CD4-positive, alpha-beta T cell treated with Interleukin-17A for 1 hour (primary cell): ENCODE results near the gene ATP5PD.
"Not testable (repeated sequence)": the region's sequence is repeated elsewhere in the genome, so short reads cannot be mapped to it uniquely, and the experiment has no call there.

ENCODE experiments used
- DNase-seq: peaks from one replicate; pipeline ENCODE4 v3.0.0-alpha.2; 2020

Gene ATP5PD

DNA sequence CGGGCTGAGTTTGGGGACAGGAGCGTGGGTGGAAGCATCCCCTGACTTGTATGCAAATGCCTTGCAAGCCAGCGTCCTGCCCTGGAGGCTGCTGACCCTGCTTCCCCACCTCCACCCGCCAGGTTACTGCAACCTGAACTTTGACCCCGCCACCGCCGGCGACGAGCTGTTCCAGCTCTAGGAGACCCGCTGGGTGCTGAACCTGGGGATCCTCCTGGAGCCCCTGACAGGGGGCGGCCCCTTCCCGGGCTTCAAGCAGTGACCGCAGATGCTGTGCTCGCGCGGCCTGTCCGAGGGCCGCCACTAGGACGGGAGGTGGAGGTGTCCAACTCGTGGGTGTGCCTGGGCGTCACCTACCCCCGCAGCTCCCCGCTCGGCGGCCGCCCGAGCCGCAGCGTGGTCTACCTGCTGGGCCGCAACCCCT, 30.3 kb upstream of the ATP5PD start:
- DNase-seq, result no peak

DNA sequence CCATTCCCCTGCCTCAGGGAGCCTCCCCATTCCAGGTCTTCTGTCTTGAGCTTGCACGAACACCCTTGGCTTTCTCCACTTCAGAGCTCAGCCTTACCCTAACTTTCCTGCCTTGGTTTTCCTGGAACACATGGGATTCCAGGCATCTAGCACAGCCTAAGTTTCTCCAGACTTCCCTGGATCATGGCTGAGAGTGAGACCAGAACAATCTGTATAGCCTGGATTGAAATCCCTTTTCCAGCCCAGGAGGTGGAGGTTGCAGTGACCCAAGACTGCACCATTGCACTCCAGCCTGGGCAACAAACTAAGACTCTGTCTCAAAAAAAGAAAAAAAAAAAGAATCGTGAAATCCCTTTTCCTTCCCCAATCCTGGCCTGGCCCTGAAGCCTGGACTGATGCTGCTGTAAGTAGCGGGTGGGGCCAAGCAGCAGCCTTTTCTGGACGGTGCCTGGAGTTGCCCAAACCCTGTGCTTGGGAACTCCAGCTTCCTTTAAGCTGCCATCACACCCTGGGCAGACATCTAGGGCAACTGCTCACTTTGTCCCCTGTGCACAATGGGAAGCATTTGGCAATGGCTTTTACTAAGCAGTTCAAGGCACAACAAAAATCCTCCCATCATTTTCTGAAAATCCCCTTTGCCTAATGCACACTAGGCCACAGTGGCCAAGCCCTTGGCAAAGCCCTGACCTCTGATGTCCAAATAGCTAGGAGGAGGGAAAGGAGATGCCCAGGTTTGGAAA, 29.0 kb upstream of the ATP5PD start:
- DNase-seq, result no peak

DNA sequence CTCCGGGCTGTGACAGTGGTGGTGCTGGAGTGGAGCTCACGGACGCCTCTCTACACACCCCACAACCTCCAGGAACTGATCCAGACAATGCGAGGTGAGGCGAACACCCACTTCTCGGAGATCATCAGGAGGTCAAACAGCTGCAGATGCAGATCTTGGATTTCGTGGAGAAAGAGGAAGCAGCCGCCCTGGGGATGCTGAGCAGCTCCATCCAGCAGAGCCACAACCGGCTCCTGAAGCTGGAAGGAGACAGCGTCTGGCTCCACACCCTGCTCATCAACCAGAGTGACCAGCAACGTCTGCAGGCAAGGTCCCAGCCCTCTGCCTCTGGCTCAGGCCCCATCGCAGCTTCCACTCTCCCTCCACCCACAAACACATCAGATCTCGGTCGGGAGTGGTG, 27.8 kb upstream of the ATP5PD start:
- no peak for DNase-seq

DNA sequence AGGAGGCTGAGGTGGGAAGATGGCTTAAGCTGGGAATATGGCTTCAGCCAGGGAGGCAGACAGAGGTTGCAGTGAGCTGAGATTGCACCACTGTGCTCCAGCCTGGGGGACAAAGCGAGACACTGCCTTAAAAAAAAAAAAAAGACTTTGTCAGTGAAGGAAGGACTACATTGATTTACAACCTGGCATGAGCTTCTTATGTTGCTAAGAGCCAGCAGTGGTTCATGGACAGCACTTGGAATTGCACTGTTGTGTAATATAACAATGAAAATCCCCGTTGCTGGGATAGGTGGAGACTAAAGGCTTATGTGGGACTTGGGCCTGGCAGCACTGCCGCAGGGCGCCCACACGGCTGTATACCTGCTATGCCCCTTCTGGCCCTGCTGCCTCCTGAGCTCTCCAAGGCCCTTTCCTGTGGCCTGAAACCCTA, 26.9 kb upstream of the ATP5PD start:
- DNase-seq, result no peak

DNA sequence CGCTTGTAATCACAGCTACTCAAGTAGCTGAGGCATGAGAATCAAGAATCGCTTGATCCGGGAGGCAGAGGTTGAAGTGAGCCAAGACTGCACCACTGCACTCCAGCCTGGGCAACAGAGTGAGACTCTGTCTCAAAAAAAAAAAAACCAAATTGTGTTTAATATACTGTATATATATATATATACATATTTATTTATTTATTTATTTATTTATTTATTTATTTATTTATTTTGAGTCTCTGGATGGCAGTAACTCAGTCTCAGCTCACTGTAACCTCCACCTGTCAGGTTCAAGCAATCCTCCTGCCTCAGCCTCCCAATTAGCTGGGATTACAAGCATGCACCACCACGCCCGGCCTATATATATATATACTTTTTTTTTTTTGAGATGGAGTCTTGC, 26.1 kb upstream of the ATP5PD start:
- DNase-seq, result not testable (repeated sequence)

DNA sequence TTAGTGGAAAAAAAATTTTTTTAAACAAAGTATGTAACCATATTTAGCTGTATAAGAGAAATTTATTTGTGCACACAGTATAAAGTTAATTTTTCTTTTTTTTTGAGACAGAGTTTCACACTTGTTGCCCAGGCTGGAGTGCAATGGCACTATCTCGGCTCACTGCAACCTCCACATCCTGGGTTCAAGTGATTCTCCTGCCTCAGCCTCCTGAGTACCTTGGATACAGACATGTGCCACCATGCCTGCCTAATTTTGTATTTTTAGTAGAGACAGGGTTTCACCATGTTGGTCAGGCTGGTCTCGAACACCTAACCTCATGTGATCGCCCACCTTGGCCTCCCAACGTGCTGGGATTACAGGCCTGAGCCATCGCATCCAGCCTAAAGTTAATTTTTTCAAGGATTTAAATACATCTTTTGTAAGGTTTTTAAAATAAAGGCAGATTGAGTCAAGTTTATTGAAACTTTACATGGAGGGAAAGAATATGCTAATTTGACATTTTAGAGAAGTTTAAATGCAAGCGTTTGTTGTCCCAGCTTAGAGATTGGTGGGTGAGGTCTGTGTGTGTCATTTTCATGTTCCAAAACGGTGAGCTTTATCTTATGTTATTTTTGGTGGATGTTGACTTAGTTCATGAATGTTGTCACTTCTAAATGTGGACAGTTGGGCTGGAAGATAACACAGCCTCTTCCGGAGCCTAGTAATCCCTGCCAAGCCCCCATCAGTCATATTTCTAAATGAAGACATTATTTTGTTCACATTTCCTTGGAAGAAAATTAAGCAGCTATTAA, 24.9 kb upstream of the ATP5PD start:
- DNase-seq, result not testable (repeated sequence)

DNA sequence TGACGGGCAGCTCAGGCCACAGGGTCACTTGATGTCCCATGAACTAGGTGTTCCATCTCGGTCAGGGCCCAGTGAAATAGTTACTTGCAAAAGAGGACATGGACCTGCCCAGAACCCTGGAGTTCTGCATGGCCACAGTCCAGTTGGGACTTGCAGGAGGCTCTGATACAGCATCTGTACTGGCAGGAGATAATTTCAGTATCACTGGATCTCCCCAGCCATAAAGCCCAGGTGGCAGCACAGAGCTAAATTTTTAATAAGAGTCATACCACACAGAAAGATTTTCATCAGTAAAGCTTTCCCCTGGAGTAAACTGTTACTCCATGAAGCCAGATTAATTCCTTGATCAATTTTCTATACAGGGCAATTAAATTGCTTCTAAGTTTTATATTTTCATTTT, 23.0 kb upstream of the ATP5PD start:
- no peak for DNase-seq

DNA sequence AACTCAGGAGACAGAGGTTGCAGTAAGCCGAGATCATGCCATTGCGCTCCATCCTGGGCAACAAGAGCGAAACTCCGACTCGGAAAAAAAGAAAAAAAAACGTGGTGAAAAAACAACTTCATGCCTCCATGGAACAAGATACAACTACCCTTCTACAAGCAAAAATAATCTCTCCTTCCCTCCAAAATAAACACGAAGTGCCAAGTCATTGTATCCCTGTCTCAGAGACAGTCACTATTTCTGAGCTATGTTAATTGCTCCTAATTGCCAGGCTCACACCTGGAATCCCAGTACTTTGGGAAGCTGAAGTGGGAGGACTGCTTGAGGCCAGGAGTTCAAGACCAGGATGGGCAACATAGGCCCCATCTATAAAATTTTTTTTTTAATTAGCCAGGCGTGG, 22.0 kb upstream of the ATP5PD start:
- DNase-seq, result no peak

DNA sequence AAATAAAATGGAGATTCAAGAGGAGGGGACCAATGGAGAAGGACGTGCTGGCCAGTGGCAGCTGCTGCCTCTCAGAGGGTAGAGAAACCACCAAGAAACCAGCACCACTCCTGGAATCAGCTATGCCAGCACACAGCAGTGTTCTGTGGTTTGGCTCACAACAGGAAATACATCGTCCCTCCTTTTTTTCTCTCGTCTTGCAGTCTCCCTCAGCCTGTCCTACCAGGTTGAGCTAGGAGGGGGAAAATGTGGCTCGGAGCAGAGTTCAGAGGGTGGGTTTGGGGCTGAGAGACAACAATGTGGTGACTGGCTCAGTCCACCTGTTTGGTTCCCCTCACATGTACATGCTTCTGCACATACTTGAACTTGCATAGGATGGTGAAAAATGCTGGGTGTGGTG, 21.1 kb upstream of the ATP5PD start:
- DNase-seq, result peak; percentile 31

DNA sequence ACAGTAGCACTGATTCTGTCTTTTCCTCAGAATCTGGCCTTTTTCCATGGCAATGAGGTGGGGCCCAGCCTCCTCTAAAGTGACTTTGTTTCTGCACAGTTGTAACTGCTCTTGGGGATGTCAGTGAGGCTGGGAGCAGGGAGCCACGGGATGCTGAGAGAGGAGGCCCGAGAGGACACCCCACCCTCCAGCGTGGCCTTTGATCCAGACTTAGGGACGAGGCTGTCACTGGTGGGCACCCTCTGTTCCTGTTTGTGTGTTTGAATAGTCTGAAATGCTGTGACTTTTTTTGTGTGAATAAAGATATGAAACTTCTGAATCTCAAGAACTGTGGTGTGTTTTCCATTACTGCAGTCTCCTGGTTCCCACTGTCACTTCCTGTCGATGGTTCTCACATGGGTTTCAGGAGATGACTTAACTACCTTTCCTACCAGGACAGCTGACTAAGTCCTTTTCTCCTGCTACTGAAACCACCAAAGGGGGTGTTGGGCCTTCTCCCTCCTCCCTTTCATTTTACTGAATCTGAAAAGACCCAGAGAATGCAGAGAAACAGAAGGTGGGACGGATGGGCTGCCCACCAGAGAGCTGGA, 18.9 kb upstream of the ATP5PD start:
- DNase-seq, result no peak

DNA sequence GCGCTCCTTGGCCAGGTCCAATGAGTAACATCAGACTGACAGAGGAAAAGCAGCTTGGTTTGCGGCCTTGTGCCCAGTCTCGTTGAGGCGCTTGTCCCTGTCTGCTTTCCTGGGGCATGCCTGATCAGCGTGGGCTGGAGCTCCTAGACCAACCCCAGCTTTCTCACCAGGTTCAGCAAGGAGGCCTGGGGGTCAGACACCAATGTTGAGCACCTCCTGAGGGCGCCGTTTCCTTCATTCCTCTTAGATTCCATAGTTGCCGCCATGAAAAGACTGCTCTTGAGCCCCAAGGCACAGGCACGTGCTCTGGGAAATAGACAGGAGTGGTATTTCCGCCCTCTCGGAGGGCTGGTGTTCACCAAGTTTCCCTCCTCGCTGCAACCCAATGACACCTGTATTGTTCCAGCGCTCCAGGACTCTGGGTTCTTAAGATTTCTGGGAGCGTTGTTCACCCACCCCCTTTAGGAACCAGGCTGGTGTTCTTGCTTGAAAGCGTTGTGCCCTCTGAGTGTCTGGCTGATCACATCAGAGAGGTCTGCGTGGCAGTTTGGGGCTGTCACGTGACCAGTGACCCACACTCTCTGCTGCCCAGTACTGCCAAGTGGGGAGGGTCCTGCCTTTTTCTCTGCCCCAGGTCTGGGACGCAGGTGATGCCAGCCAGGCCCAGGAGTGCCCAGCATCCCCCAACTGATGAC, 18.2 kb upstream of the ATP5PD start:
- no peak for DNase-seq

DNA sequence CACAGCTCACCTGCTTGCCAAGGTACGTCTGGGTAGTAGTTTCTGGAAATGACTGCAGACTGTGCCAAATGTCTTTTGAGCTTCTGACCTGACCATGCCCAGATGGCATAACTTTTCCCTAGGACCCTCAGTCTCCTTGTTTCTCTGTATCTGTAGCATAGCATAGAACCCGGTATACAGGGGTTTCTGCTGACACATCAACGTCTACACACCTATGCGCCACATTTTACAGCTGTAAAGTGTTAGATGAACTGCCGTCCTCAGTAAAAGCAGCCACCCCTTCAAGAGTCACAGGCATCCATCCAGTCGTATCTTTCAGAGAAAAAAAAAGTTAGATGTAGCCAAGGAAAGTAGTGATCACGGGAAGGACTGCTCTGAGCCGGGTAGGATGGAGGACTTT, 17.7 kb upstream of the ATP5PD start:
- DNase-seq, result no peak

DNA sequence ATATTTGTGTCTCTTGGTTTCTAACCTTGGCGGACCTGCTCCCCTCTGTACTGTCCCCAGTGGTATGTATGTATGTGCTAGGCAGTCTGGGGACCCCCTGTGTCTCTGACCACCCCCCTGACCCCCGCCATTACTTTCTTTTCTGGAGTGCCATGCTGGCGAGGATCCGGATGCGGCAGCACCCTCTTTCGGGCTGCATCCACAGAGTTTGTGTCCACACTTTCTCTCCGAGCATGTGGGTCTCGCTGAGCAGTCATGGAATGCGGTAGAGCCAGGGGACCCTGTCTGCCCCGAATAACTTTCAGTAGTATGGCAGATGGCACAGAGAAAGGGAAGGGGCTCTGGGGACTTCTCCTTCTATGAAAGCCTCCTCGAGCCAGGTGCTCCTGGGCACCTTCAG, 17.3 kb upstream of the ATP5PD start:
- no peak for DNase-seq

DNA sequence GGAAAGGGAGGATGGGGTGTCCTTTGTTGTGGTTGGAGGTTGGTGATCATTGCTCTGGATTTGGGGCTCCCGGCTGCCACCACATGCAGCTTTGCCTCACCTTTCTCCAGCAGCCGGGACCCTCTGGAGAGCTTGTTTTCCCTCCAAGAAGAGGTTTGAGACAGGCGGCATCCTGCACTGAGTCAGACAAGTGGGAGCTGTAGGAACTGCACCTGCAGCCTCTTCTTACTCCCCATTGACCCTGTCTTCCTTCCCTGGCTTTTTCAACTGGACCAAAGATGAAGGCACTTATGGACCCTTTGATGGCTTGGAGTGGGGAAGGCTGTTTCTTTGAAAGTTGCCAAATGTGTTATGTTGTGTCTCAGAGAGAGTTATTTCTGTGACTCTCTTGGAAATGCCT, 16.9 kb upstream of the ATP5PD start:
- no peak for DNase-seq

DNA sequence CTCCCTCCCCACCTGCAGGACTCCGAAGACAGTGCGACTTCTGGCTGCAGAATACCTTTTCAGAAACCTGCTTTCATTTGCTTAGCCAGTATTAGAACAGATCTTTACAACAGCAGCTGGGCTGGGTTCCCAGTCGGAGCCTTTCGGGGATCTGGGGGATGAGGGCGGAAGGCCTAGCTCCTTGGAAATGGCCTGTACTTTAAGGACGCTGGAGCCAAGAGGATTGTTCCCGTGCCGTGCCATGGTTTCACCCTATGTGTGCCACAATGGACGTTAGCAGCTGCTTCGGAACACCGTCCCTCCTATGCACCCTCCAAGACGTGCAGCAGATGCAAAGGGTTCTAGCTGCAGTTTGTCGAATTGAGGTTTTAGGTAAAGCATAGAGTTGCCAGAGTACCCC, 16.4 kb upstream of the ATP5PD start:
- no peak for DNase-seq

DNA sequence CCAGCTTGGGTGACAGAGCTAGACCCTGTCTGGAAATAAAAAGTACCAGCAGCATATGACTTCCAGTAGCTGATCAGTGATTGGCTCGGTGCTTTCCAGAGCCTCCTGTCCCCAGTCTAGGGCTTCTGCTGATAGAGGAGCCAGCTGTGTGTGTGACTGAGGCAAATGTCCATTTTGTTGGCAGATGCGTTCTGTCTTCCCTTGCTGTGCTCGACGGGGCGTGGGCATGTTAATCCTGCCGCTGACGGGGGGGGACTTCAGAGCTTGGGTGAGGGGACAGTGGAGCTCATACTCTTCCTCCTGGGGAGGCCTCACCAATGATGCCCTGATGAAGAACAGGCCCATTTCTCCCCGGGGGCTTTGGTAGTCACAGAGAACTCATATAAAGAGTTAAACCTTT, 14.8 kb upstream of the ATP5PD start:
- DNase-seq, result no peak

DNA sequence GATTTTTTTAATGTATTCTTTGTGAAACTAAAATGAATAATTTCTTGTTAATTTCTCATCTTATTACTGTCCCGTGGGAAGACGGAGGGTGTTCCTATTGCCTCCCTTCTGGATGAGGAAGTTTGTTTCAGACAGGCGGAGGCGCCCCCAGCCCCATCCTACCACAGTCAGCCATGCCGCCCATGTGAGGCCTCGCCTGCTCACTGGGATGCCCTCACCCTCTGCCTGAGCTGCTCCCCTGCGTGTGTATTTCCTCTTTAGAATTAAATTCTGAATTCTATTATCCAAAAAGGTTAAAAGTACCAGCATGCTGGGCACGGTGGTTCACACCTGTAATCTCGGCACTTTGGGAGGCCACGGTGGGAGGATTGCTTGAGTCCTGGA, 14.3 kb upstream of the ATP5PD start:
- DNase-seq, result no peak

DNA sequence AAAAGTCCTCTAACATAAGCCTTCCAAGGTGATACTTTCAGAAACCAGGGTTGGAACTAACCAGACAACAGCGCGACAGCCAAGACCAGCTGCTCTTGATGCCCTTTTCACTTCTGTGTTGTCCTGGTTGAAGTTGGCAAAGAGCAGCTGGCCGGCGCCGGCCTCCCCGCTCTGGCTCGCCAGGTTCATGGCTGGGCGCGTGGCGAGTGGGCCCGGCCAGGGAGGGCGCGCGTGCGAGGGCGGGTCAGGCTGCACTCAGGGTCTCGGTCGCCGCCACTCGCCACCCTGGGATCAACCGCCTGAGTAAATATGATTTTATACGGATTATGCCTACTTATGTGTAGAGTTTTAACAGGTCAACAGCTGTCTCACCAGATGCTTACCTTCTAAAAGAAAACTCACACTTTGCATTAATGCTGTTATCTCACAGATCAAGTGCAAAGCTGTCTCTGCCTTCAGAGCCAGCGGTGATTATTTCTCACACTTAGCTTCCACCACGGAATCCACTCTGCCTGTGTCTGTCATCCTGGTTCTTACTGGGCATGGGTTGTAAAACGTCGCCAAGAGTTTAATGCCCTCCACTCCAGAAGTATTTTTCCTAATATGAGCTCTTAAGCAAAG, 13.8 kb upstream of the ATP5PD start:
- DNase-seq, result no peak

DNA sequence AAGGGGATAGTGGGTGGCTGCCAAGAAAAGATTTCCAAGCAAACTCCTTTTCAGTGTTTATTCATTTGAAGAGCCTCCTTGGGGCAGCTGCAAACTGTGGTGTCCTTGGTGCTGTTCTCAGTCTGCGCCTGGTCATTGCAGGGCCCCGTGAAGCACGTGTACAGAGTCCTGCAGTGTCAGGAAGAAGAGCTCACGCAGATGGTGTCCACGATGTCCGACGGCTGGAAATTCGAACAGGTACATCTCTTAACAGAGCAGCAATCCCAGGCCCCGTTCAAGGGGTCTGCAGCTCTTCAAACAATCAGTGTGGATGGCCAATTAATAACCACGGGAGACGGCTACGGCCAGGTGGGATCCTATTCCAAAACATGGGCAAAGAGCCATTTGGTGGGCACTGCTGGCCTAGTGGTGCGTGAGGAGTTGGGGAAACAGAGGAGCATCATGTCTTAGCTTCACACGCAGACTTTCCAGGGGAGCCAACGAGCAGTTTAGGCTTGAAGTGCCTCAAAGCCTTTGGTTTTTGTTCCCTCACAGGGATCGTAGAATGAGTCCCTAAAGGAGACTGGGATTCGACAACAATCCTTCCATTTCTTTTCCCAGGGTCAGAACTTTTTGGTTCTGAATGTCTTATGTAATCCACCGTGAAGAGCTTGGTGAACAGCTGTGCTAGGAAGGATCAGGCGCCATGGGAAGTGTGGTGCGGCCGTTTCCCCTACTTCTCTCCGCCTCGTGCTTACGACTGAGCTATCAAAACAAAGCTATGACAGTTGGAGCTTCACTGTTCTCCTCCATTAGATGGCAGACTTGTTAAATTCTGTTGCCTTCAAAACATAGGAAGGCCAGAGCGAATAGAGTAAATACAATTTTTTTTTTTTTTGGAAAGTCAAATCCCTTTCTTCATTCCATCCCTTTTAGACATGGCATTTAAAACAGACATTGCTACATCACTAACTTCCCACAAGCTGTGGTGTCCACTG, 12.9 kb upstream of the ATP5PD start:
- peak; percentile 18 for DNase-seq

DNA sequence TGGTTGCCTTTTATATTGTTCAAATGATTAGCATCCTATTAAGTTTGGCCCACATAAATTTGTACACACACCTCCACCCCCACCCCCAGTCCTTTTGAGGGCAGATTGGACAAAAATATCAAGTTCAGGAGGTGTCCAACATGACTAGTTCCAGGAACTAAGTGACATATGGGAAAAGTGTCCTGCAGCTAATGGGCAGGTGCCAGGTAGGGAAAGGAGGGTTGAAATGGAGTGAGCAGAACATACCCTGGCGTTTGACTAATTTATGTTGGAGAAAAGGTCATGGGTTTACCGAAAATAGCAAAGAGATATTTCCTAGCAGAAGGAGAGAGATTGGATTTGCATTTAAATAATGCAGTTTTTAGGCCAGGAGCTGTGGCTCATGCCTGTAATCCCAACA, 5.2 kb upstream of the ATP5PD start:
- no peak for DNase-seq

DNA sequence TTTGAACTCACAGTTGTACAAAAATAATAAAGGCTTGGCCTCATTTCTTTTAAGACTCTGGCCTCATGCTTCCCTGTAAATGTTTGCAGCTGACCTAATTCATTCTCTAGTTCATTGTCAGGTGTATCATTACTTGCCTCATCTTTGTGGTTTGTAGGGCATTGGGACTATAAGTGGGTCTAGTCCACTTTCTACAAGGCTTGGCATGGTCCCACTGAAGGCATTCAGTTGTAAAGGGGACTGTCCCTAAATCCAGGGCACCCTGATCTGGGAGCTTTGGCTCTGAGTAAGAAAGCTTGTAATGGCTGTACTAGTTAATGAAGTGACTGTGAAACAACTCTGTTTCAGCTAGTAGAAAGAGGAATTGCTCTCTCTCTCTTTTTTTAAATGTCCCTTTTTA, 2.9 kb upstream of the ATP5PD start:
- DNase-seq, result no peak

DNA sequence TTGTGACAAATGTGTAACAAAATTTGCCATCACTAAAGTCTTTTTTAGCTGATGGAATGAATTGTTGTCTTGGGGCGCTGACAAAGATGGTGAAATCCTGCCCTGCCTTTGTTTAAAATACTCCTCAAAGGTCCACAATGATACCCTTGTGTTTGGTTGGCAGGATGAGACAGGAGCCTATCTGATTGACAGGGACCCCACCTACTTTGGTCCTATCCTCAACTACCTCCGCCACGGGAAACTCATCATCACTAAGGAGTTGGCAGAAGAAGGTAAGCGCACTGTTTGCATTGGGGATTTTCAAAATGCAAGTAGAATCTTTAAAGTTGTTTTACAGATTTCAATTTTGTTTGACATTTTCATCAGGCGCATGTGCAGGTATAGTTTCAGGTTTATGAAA, 2.3 kb upstream of the ATP5PD start:
- no peak for DNase-seq
